ENCODE results near the gene SCT.

SCT gene

GRCh38 chr11:611001-611996, 15.7 kb downstream of the SCT start:
- no peak for DNase-seq (ENCODE audit: low spot score)

- no peak for DNase-seq (ENCODE audit: low spot score)
Observed at GRCh38 chr11:610146-610801, 16.7 kb downstream of the SCT start.

DNA sequence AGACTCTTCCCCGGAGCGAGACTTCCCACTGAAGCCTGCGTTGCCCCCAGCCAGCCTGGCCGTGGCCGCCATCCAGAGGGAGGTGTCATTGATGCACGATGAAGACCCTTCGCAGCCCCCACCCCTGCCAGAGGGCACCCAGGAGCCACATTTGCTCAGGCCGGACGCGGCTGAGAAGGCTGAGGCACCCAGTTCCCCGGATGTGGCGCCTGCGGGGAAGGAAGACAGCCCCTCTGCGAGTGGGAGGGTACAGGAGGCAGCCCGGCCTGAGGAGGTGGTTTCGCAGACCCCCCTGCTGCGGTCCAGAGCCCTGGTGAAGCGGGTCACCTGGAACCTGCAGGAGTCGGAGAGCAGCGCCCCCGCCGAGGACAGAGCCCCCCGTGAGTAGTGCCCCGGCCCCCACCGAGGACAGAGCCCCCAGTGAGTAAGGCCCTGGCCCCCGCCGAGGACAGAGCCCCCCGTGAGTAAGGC, 17.6 kb downstream of the SCT start:
- DNase-seq (ENCODE audit: low spot score) = no peak

GRCh38 chr11:608791-609251, 18.2 kb downstream of the SCT start:
- DNase-seq (ENCODE audit: low spot score) = no peak

- DNase-seq (ENCODE audit: low spot score) = no peak
Observed at GRCh38 chr11:607971-608659, 18.9 kb downstream of the SCT start.

DNA sequence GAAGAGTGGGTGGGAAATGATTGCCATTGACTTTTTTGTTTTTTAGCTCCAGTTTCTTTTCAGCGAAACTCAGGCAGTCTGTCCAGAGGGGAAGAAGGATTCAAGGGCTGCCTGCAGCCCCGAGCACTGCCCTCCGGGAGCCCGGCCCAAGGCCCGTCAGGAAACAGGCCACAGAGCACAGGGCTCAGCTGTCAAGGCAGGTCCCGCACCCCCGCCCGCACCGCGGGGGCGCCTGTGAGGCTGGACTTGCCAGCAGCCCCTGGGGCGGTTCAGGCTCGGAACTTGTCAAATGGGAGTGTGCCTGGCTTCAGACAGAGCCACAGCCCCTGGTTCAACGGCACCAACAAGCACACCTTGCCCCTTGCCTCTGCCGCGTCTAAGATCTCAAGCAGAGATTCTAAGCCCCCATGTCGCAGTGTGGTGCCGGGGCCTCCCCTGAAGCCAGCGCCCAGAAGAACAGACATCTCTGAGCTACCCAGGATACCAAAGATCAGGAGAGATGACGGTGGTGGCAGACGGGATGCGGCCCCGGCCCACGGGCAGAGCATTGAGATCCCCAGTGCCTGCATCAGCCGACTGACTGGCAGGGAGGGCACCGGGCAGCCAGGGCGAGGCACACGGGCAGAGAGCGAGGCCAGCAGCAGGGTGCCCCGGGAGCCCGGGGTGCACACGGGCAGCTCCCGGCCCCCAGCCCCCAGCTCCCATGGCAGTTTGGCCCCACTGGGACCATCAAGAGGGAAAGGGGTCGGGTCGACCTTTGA, 19.8 kb downstream of the SCT start:
- DNase-seq (ENCODE audit: low spot score) = no peak

- DNase-seq (ENCODE audit: low spot score) = no peak
Observed at GRCh38 chr11:606245-606644, 20.7 kb downstream of the SCT start.

- no peak for DNase-seq (ENCODE audit: low spot score)
Observed at GRCh38 chr11:605286-606129, 21.5 kb downstream of the SCT start.

- no peak for DNase-seq (ENCODE audit: low spot score)
Observed at GRCh38 chr11:603154-603553, 23.8 kb downstream of the SCT start.

- DNase-seq (ENCODE audit: low spot score) = no peak
Observed at GRCh38 chr11:601573-602245, 25.3 kb downstream of the SCT start.

DNA sequence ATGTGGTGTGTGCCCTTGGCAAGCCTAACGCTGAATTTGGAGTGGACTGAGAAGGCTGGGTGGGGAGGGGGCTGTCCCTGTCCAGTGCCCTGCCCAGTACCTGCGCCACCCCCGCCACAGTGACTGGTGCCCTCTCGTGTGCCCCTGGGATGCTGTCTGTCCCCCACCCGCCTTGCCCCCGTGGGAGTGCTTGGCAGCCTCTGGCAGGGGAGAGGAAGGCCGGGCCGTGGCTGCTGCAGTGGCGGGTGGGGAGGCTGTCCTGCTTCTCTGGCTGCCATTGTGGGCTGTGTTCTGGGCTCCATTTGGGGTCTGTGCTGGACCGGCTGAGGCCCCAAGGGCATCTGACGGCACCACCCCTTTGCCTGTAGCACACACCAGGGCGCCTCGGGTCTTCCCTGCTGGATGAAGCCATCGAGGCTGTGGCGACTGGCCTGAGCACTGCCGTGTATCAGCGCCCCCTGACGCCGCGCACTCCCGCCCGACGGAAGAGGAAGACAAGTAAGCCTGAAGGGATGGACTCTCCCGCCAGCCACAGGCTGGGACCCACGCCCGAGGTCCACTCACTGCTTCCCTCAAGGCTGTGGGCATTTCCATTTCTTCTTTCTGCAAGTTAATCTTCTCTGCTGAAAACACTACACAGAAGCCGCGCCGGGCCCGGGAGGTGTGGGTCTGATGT, 28.8 kb downstream of the SCT start:
- no peak for DNase-seq (ENCODE audit: low spot score)

DNA sequence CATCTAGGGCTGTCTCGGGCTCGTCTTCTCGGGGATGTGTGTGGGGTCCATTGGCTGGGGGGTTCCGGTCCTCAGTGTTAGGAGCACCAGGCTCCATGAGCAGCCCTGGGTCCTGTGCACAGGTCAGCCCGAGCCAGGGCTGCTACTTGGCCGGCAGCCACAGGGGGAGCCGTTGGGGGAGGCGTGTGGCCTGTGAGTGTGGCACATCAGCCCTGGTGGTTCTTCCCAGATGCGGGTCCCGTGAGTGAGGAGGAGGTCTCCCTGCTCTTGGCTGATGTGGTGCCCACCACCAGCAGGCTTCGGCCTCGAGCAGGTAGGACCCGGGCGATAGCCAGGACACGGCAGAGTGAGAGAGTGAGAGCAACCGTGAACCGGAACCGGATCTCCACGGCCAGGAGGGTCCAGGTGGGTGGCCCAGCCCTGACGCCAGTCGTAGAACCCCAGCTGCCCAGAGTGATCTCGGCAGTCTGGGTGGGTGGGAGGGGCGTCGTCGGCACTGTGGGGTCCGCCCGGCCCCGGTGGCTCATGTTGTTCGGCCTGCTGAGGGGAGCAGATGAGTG, 29.7 kb downstream of the SCT start:
- DNase-seq (ENCODE audit: low spot score) = no peak

DNA sequence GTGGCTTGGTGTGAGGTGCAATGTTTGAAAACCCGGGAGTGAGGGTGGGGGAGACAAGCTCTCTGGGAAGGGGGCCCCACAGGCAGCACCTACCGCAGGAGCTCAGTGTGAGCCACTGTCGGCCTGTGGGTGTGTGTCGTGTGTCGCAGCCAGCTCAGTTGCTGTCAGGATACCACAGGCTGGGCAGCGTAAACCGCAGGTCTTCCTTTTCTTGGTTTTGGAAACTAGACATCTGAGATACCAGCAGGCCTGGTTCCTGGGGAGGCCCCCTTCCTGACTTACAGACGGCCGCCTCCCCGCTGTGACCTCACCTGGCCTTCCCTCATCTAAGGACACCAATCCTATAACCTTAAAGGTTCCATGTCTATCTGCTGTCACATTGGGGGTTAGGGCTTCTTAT, 30.6 kb downstream of the SCT start:
- DNase-seq (ENCODE audit: low spot score) = no peak

DNA sequence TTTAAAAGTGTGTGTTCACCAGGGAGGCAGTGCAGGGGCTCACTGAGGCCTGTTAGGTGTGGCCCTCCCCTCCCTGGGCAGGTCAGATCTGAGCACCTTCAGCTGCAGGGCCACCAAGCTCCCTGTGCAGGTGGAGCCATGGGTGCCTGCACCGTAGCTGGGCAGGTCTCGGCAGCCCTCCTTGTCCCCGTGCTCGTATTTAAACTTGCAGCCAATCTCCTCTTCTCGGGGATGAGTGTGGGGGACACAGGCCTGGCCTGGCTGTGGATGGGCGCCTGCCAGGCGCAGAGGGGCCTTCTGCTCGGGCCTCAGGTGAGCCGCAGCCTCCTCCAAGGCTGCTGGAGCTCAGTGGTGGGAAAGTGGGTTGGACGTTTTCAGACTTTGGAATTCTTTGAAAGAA, 31.6 kb downstream of the SCT start:
- DNase-seq (ENCODE audit: low spot score) = no peak

- no peak for DNase-seq (ENCODE audit: low spot score)
Observed at GRCh38 chr11:593347-593746, 33.6 kb downstream of the SCT start.

DNA sequence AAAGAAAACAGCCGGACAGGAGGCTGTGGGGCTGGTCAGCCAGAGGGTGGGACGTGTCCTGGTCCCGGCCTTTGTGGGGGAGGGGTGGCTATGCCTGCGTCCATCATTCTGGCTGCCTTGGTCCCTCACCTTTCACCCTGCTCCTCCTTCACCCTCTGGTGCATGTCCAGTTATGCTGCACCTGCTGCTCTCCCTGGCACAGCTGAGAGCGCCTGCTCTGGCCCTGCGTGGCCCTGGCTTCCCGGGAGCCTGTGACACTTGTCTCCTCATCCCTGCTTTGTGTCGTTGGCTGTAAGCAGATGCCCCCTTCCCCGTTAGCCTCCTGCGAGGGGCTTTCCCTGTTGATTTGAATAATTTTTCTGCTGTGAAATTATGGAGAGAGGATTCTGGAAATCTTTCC, 34.1 kb downstream of the SCT start:
- DNase-seq (ENCODE audit: low spot score) = no peak

DNA sequence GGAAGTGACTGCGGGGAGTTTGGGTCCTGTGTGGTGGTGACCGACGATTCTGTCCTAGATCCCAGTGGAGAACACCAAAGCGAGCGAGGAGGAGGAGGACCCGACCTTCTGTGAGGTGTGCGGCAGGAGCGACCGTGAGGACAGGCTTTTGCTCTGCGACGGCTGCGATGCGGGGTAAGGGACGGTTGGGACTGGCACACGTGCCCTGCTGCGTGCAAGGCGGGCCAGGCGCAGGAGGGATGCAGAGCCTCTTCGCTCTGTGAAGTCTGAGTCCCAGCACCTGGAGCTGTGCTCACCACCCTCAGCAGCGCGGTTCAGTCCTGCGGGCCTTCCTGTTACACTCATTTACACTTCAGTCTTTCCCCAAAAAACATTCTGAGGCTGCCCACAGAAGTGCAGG, 34.5 kb downstream of the SCT start:
- DNase-seq (ENCODE audit: low spot score) = no peak

DNA sequence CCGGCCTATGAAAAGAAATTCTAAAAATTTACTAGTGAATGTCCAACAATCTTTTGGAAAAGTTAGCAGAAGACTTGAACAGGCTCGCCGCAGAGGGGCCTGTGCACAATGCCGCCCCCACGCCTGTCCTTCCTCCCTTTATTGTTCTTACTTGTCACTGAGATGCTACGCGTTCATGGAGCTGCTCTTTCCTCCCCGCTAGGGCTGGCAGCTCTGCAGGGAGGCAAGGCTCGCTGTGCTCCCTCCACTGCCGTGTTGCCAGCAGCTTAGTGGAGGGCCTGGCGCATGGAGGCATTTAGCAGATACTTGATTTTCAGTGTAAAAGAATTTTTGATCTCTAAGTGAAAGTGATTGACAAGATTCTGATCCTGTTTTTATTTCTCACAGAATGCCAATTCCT, 36.0 kb downstream of the SCT start:
- no peak for DNase-seq (ENCODE audit: low spot score)

DNA sequence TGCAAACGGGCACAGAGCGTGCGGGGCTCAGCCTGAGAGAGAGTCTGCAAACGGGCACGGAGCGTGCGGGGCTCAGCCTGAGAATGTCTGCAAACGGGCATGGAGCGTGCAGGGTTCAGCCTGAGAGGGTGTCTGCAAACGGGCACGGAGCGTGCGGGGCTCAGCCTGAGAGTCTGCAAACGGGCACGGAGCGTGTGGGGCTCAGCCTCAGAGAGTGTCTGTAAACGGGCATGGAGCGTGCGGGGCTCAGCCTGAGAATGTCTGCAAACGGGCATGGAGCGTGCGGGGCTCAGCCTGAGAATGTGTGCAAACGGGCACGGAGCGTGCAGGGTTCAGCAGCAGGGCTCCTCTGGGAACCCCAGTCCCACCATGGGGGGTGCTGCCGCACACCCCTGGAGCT, 37.2 kb downstream of the SCT start:
- no peak for DNase-seq (ENCODE audit: low spot score)
